ENCODE data around the gene DBNDD1. TPM values are rescaled to one million over a fixed set of nuclear protein-coding genes. Genes with fewer than 3 reads are reported as not detected.

DBNDD1 gene
- total and polyA plus RNA-seq, 4 donors = 1.1 to 3.5 (median 3.1) TPM

DNA sequence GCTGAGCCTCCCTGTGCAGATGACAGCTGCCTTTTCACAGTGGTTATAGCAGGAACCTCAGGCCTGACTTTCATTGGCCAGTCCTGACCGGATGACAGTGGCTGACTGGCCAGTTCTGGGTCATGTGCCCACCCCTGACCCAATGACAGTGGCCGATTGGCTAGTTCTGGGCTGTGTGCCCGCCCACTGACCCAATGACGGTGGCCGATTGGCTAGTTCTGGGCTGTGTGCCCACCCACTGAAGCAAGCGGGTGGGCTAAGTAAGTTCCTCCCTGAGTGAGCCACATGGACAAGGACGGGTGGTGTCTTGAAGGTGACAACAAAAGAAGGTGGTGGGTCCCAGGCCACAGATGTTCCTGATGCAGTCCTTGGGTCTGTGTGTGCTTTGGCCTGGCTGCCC, 61.2 kb downstream of the DBNDD1 start:
- Histone ChIP-seq H3K9me3 (ENCODE audit: control insufficient read depth, low read length) (no peaks in the 10 kb centered on the region), H3K27ac (ENCODE audit: low read depth in 1 of 2, low read length in 2 of 2) (no peak overlapping the region), H3K4me3 (ENCODE audit: low read length in 2 of 2) (no peak overlapping the region), H3K36me3 (ENCODE audit: control insufficient read depth in 1 of 2, insufficient read depth in 2 of 2, low read length in 1 of 2) (no peaks in the 10 kb centered on the region), H3K27me3 (ENCODE audit: control insufficient read depth in 1 of 2, insufficient read depth in 2 of 2, low read length in 1 of 2) (no peaks in the 10 kb centered on the region), H3K4me1 (ENCODE audit: control insufficient read depth in 1 of 2, insufficient read depth in 2 of 2, low read length in 2 of 2) (no peaks in the 10 kb centered on the region)
- WGBS, 2 donors = 82 to 88% methylated on average over 7 of the region's 7 CpGs
- ATAC-seq (ENCODE audit: low FRiP score) (no peak), DNase-seq (peak in 1 of 2 donors; percentile 73)
- intact Hi-C loops (cut with DNase I) = no loop called here

DNA sequence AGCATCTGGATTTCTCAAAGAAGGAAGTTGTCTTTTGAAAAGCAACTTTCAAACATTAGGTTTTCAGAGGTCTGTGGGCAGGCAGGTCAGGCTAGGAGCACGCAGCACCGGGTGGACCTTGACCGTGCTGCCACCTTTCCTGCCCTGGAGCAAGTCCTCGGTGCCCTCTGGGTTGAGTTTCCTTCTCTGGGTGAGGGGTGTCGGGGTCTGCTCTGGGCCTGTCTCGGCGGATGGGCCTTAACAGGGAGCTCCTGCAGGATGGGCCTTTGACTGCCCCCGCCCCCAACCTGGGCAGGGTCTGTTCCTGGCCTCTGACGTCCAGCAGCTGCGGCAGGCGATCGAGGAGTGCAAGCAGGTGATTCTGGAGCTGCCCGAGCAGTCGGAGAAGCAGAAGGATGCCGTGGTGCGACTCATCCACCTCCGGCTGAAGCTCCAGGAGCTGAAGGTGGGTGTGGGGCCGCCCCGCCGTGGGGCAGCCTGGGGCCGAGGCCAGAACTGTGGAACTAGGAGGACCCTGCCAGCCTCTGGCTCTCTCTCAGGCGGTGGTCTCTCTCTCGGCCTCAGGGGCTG, 62.0 kb downstream of the DBNDD1 start:
- peak in 1 of 2 donors; percentile 40 for DNase-seq
- Histone ChIP-seq H3K4me3 (ENCODE audit: low read length in 2 of 2) (no peak overlapping the region), H3K27ac (ENCODE audit: low read depth in 1 of 2, low read length in 2 of 2) (no peak overlapping the region), H3K9me3 (ENCODE audit: control insufficient read depth, low read length) (no peaks in the 10 kb centered on the region), H3K36me3 (ENCODE audit: control insufficient read depth in 1 of 2, insufficient read depth in 2 of 2, low read length in 1 of 2) (no peaks in the 10 kb centered on the region), H3K4me1 (ENCODE audit: control insufficient read depth in 1 of 2, insufficient read depth in 2 of 2, low read length in 2 of 2) (no peaks in the 10 kb centered on the region), H3K27me3 (ENCODE audit: control insufficient read depth in 1 of 2, insufficient read depth in 2 of 2, low read length in 1 of 2) (no peaks in the 10 kb centered on the region)
- ATAC-seq (ENCODE audit: low FRiP score) = no peak
- intact Hi-C loops (cut with DNase I) = no loop called here
- WGBS, 2 donors = 91 to 98% methylated on average over 21 to 23 of the region's 23 CpGs

GRCh38 chr16:89956505-89957215, 62.6 kb downstream of the DBNDD1 start:
- WGBS, 2 donors = 95 to 96% methylated on average over 15 of the region's 15 CpGs
- Histone ChIP-seq H3K9me3 (ENCODE audit: control insufficient read depth, low read length) (no peaks in the 10 kb centered on the region), H3K27me3 (ENCODE audit: control insufficient read depth in 1 of 2, insufficient read depth in 2 of 2, low read length in 1 of 2) (no peaks in the 10 kb centered on the region), H3K36me3 (ENCODE audit: control insufficient read depth in 1 of 2, insufficient read depth in 2 of 2, low read length in 1 of 2) (no peaks in the 10 kb centered on the region), H3K4me1 (ENCODE audit: control insufficient read depth in 1 of 2, insufficient read depth in 2 of 2, low read length in 2 of 2) (no peaks in the 10 kb centered on the region), H3K27ac (ENCODE audit: low read depth in 1 of 2, low read length in 2 of 2) (no peak overlapping the region), H3K4me3 (ENCODE audit: low read length in 2 of 2) (no peak overlapping the region)
- peak in 1 of 2 donors; percentile 17 for DNase-seq
- ATAC-seq (ENCODE audit: low FRiP score) = no peak
- intact Hi-C loops (cut with DNase I) = no loop called here

- intact Hi-C loops (cut with DNase I) = no loop called here
- no peak overlapping the region for H3K4me3 ChIP-seq (ENCODE audit: low read length in 2 of 2)
- no peaks in the 10 kb centered on the region for H3K4me1 ChIP-seq (ENCODE audit: control insufficient read depth in 1 of 2, insufficient read depth in 2 of 2, low read length in 2 of 2)
- WGBS, 2 donors = 92 to 94% methylated on average over 15 of the region's 15 CpGs
- ATAC-seq (ENCODE audit: low FRiP score) (no peak), DNase-seq (no peak)
- no peaks in the 10 kb centered on the region for H3K9me3 ChIP-seq (ENCODE audit: control insufficient read depth, low read length)
- H3K36me3 ChIP-seq (ENCODE audit: control insufficient read depth in 1 of 2, insufficient read depth in 2 of 2, low read length in 1 of 2) = no peaks in the 10 kb centered on the region
- H3K27ac ChIP-seq (ENCODE audit: low read depth in 1 of 2, low read length in 2 of 2) = no peak overlapping the region
- no peaks in the 10 kb centered on the region for H3K27me3 ChIP-seq (ENCODE audit: control insufficient read depth in 1 of 2, insufficient read depth in 2 of 2, low read length in 1 of 2)
These were observed 64.1 kb downstream of the DBNDD1 start for GRCh38 chr16:89955001-89955685.

Other genes starting within 250 kb of the DBNDD1 start
- 1 to 10 TPM; 3.9 to 6.9 TPM for gene FANCA, start 202.8 kb downstream of the DBNDD1 start, total RNA-seq
- 1 to 10 TPM; 2.0 to 3.5 TPM for gene FANCA, start 202.8 kb downstream of the DBNDD1 start, polyA plus RNA-seq
- 1 to 10 TPM in 1 of 2 donors, under 1 TPM in 1; 0.62 to 2.2 TPM for gene SPIRE2, start 191.0 kb downstream of the DBNDD1 start, total RNA-seq
- gene SPIRE2, start 191.0 kb downstream of the DBNDD1 start, polyA plus RNA-seq = 1 to 10 TPM; 1.4 to 2.3 TPM
- gene TCF25, start 145.9 kb downstream of the DBNDD1 start, total RNA-seq = 100 to 1,000 TPM; 207 to 224 TPM
- gene TCF25, start 145.9 kb downstream of the DBNDD1 start, polyA plus RNA-seq = 100 to 1,000 TPM in 1 of 2 donors, 10 to 100 TPM in 1; 47.6 to 273 TPM
- 10 to 100 TPM in 1 of 2 donors, 1 to 10 TPM in 1; 4.8 to 10.2 TPM for gene MC1R, start 100.6 kb downstream of the DBNDD1 start, total RNA-seq
- gene MC1R, start 100.6 kb downstream of the DBNDD1 start, polyA plus RNA-seq = 10 to 100 TPM in 1 of 2 donors, 1 to 10 TPM in 1; 1.5 to 12.1 TPM
- gene TUBB3, start 96.1 kb downstream of the DBNDD1 start, total RNA-seq = 10 to 100 TPM in 1 of 2 donors, 1 to 10 TPM in 1; 5.6 to 12.5 TPM
- 1 to 10 TPM in 1 of 2 donors, under 1 TPM in 1; 0.38 to 2.4 TPM for gene TUBB3, start 96.1 kb downstream of the DBNDD1 start, polyA plus RNA-seq
- 10 to 100 TPM; 55.0 to 69.3 TPM for gene DEF8, start 70.7 kb downstream of the DBNDD1 start, total RNA-seq
- 10 to 100 TPM; 53.6 to 78.0 TPM for gene DEF8, start 70.7 kb downstream of the DBNDD1 start, polyA plus RNA-seq
- gene PRDM7, start 57.9 kb upstream of the DBNDD1 start, total RNA-seq = not detected
- not detected for gene PRDM7, start 57.9 kb upstream of the DBNDD1 start, polyA plus RNA-seq

Measured in aorta (tissue), 5 donors.